Activated CD4-positive, alpha-beta memory T cell treated with anti-CD3 and anti-CD28 coated beads, Interleukin-2, amount 10 ng/mL, durations not matched to agents 7 days and 5 days (primary cell): ENCODE data around the gene NRF1. TPM values are rescaled to one million over a fixed set of nuclear protein-coding genes. Genes with fewer than 3 reads are reported as not detected.

ENCODE experiments used
- CTCF ChIA-PET: fragments of 350-600 bp; sonication (Branson Sonifier 250); formaldehyde crosslinking; loops from one replicate; lab custom pipeline; 2021; ENCODE audit warnings: antibody characterized with exemption, inconsistent platforms; lab: Charles Lee
- POLR2A ChIA-PET: fragments of 350-600 bp; sonication (Branson Sonifier 250); formaldehyde crosslinking; loops from one replicate; lab custom pipeline; 2021; ENCODE audit warnings: antibody characterized with exemption; lab: Charles Lee
- DNase-seq: peaks from one replicate; pipeline ENCODE4 v3.0.0-alpha.2; 2020
- H3K27ac Mint-ChIP-seq: one replicate; pipeline ENCODE4 v1.8.0; 2021; ENCODE audit warnings: mild to moderate bottlenecking, mixed read lengths
- H3K27me3 Mint-ChIP-seq: one replicate; pipeline ENCODE4 v1.8.0; 2021; ENCODE audit warnings: mixed read lengths
- H3K36me3 Mint-ChIP-seq: one replicate; pipeline ENCODE4 v1.8.0; 2021; ENCODE audit warnings: low read depth, mixed read lengths
- H3K4me1 Mint-ChIP-seq: one replicate; pipeline ENCODE4 v1.8.0; 2021; ENCODE audit warnings: mixed read lengths
- H3K4me3 Mint-ChIP-seq: one replicate; pipeline ENCODE4 v1.8.0; 2021; ENCODE audit warnings: mild to moderate bottlenecking, mixed read lengths
- H3K9me3 Mint-ChIP-seq: one replicate; pipeline ENCODE4 v1.8.0; 2021; ENCODE audit warnings: mixed read lengths
- total RNA-seq, 2 experiments: library from RNA; stranded (reverse); gene quantifications; one replicate each; pipeline ENCODE4 v1.2.3, GENCODE V29; 2021

Gene NRF1
- total RNA-seq, 2 experiments from 2014 or later, result 21.9 to 24.7 TPM

DNA sequence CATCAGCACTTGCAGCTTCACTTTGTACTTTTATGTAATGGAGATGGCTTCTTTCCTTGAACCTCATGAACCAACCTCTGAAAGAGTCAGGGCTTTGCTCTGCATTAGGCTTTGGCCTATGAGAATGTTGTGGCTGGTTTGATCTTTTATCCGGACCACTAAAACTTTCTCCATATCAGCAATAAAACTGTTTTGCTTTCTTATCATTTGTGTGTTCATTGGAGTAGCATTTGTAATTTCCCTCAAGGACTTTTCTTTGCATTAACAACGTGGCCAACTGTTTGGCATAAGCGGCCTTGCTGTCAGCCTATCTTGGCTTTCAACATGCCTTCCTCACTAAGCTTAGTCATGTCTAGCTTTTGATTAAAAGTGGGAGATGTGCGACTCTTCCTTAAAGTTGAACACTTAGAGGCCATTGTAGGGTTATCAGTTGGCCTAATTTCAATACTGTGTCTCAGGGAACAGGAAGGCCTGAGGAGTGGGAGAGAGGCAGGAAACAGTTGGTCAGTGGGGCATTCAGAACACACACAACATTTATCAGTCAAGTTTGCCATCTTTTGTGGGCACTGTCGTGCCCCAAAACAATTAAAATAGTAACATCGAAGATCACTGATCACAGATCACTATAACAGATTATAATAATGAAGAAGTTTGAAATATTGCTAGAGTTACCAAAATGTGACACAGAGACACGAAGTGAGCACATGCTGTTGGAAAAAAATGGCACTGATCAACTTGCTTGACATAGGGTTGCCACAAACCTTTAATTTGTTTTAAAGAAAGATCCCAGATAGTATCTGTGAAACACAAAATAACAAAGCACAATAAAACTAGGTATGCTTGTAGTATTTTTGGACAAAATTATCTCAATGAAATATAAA is 64.7 kb downstream of the NRF1 start:
- CTCF ChIA-PET, result no interaction called here
- no peaks in the 10 kb centered on the region for H3K27me3 Mint-ChIP-seq
- H3K27ac Mint-ChIP-seq, result no peak overlapping the region
- no peaks in the 10 kb centered on the region for H3K4me1 Mint-ChIP-seq
- POLR2A ChIA-PET, result no interaction called here
- H3K36me3 Mint-ChIP-seq, result peaks cover 44% of the 10 kb centered on the region
- H3K4me3 Mint-ChIP-seq, result no peak overlapping the region
- no peaks in the 10 kb centered on the region for H3K9me3 Mint-ChIP-seq
- DNase-seq, result no peak

DNA sequence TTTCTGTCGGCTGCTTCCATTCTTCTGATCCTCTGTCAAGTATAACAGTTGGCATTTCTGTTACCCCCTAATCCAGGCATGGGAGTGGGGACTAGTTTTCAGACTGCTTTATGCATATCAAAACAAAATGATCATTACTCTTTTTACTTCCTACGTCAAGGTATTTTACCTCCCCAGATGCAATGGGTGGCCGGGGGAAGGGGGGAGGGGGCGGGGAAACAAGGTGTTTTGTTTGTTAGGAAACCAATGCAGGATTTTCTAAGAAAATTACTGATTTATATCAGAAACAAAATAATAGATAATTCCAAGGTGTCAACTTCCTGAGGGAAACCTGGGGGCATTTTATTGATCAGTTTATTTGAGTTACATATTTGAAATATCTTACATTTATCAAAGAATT is 66.3 kb downstream of the NRF1 start:
- ChIA-PET CTCF (no interaction called here), POLR2A (no interaction called here)
- no peak overlapping the region for H3K4me3 Mint-ChIP-seq
- no peaks in the 10 kb centered on the region for H3K27me3 Mint-ChIP-seq
- H3K9me3 Mint-ChIP-seq, result no peaks in the 10 kb centered on the region
- peaks cover 46% of the 10 kb centered on the region for H3K36me3 Mint-ChIP-seq
- no peak overlapping the region for H3K27ac Mint-ChIP-seq
- DNase-seq, result no peak
- H3K4me1 Mint-ChIP-seq, result no peaks in the 10 kb centered on the region

DNA sequence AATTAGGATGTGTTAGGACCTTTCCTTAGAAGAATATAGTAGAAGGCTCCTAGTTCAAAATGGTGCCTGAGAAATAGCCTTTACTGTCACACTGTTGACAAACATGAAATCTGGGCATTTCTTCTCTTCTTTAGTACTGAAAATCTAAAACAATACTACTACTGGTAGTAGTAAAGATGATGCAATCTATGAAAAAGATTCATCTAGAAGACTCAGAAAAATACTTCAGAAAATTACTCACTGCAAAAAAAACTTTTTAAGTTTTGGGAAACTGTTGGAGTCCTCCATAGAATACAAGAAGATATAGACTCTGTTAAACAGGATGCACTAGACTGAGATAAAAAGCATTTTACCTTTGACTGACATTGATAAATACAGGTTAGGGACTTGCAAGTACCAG is 67.1 kb downstream of the NRF1 start:
- no peak overlapping the region for H3K4me3 Mint-ChIP-seq
- no peaks in the 10 kb centered on the region for H3K27me3 Mint-ChIP-seq
- no peaks in the 10 kb centered on the region for H3K9me3 Mint-ChIP-seq
- ChIA-PET CTCF (no interaction called here), POLR2A (no interaction called here)
- DNase-seq, result no peak
- H3K27ac Mint-ChIP-seq, result no peak overlapping the region
- H3K36me3 Mint-ChIP-seq, result peaks cover 46% of the 10 kb centered on the region
- H3K4me1 Mint-ChIP-seq, result no peaks in the 10 kb centered on the region

DNA sequence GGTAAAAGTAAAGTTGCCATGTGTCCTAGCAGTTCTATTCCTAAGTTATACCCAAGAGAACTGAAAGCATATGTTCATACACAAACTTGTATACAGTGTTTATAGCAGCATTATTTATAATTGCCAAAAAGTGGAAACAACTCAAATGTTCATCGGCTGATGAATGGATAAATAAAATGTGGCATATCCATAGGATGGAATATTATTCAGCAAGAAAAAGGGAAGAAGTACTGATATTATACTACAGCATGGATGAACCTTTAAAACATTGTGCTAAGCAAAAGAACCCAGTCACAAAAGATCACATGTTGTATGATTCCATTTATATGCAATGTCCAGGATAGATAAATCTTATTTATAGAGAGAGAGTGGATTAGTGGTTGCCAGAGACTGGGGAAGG is 68.9 kb downstream of the NRF1 start:
- Mint-ChIP-seq H3K4me3 (no peak overlapping the region), H3K36me3 (peaks cover 38% of the 10 kb centered on the region), H3K27me3 (no peaks in the 10 kb centered on the region), H3K9me3 (no peaks in the 10 kb centered on the region), H3K4me1 (no peaks in the 10 kb centered on the region), H3K27ac (no peak overlapping the region)
- ChIA-PET CTCF (no interaction called here), POLR2A (no interaction called here)
- no peak for DNase-seq

- ChIA-PET POLR2A (interaction anchor here (0.6 kb wide), 1 partner anchor 709 kb away, joined by 3 read pairs; no protein-coding TSS in a partner anchor), CTCF (no interaction called here)
- no peak for DNase-seq
- Mint-ChIP-seq H3K36me3 (peaks cover 14% of the 10 kb centered on the region), H3K27me3 (no peaks in the 10 kb centered on the region), H3K9me3 (no peaks in the 10 kb centered on the region), H3K27ac (no peak overlapping the region), H3K4me3 (no peak overlapping the region), H3K4me1 (no peaks in the 10 kb centered on the region)
Observed at GRCh38 chr7:129684777-129685176, 73.3 kb downstream of the NRF1 start.

- no peak for DNase-seq
- CTCF ChIA-PET, result no interaction called here
Observed at GRCh38 chr7:129686063-129686462, 74.5 kb downstream of the NRF1 start.

DNA sequence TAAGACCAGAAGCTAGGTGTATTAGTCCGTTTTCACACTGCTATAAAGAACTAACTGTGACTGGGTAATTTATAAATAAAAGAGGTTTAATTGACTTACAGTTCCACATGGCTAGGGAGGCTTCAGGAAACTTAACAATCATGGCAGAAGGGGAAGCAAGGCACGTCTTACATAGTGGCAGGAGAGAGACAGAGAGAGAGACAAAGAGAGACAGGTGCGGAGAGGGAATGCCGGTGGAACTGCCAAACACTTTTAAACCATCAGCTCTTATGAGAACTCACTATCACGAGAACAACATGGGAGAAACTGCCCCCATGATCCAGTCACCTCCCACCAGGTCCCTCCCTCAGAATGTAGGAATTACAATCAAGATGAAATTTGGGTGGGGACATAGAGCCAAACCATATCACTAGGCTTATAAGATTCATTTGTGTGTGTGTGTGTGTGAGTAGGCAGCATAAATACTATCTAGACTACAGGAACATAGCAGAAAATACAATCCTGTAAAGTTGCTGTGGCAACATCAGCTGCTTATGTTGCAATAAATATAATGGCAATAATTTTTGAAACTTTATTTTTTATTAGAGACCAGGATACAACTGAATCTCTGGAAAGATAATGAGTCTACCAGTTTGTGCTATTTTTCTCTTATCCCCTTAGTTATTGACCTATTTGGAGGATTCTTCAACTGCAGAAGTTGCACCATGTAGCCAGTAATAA is 77.1 kb downstream of the NRF1 start:
- DNase-seq, result no peak
- Mint-ChIP-seq H3K4me1 (peaks cover under 1% of the 10 kb centered on the region), H3K4me3 (no peak overlapping the region), H3K9me3 (no peaks in the 10 kb centered on the region), H3K27ac (no peak overlapping the region), H3K36me3 (peaks cover 24% of the 10 kb centered on the region), H3K27me3 (no peaks in the 10 kb centered on the region)
- ChIA-PET POLR2A (no interaction called here), CTCF (no interaction called here)

More at GRCh38 chr7:129686063-129686462, 74.5 kb downstream of the NRF1 start:
- no peaks in the 10 kb centered on the region for H3K9me3 Mint-ChIP-seq
- no peaks in the 10 kb centered on the region for H3K27me3 Mint-ChIP-seq
- no peaks in the 10 kb centered on the region for H3K4me1 Mint-ChIP-seq
- no peak overlapping the region for H3K27ac Mint-ChIP-seq
- H3K4me3 Mint-ChIP-seq, result no peak overlapping the region
- POLR2A ChIA-PET, result no interaction called here
- H3K36me3 Mint-ChIP-seq, result peaks cover 11% of the 10 kb centered on the region

GRCh38 chr7:129689995-129690581 is 78.6 kb downstream of the NRF1 start:
- no peak for DNase-seq
- H3K4me3 Mint-ChIP-seq, result no peak overlapping the region
- POLR2A ChIA-PET, result no interaction called here
- H3K4me1 Mint-ChIP-seq, result peaks cover 2% of the 10 kb centered on the region
- CTCF ChIA-PET, result no interaction called here
- H3K27me3 Mint-ChIP-seq, result no peaks in the 10 kb centered on the region
- H3K36me3 Mint-ChIP-seq, result peaks cover 24% of the 10 kb centered on the region
- H3K9me3 Mint-ChIP-seq, result no peaks in the 10 kb centered on the region
- H3K27ac Mint-ChIP-seq, result no peak overlapping the region

- no peak overlapping the region for H3K4me3 Mint-ChIP-seq
- H3K27ac Mint-ChIP-seq, result no peak overlapping the region
- no peaks in the 10 kb centered on the region for H3K9me3 Mint-ChIP-seq
- POLR2A ChIA-PET, result no interaction called here
- peaks cover 24% of the 10 kb centered on the region for H3K36me3 Mint-ChIP-seq
- DNase-seq, result no peak
- CTCF ChIA-PET, result interaction anchor here (0.8 kb wide), 1 partner anchor 575 kb away, joined by 3 read pairs; no protein-coding TSS in a partner anchor
- H3K27me3 Mint-ChIP-seq, result no peaks in the 10 kb centered on the region
- H3K4me1 Mint-ChIP-seq, result peaks cover 2% of the 10 kb centered on the region
Observed at GRCh38 chr7:129690701-129691100, 79.2 kb downstream of the NRF1 start.

- Mint-ChIP-seq H3K27ac (no peak overlapping the region), H3K9me3 (no peaks in the 10 kb centered on the region), H3K36me3 (peaks cover 10% of the 10 kb centered on the region), H3K4me3 (no peak overlapping the region), H3K27me3 (no peaks in the 10 kb centered on the region), H3K4me1 (peaks cover 5% of the 10 kb centered on the region)
- no peak for DNase-seq
- POLR2A ChIA-PET, result interaction anchor here (1.2 kb wide), 1 partner anchor 88 kb away, joined by 3 read pairs; no protein-coding TSS in a partner anchor
- CTCF ChIA-PET, result no interaction called here
Observed at GRCh38 chr7:129698516-129699418, 87.2 kb downstream of the NRF1 start.

GRCh38 chr7:129702316-129702715 is 90.8 kb downstream of the NRF1 start:
- CTCF ChIA-PET, result no interaction called here
- Mint-ChIP-seq H3K4me3 (no peak overlapping the region), H3K36me3 (peaks cover 19% of the 10 kb centered on the region), H3K4me1 (peaks cover 16% of the 10 kb centered on the region), H3K27me3 (no peaks in the 10 kb centered on the region), H3K9me3 (no peaks in the 10 kb centered on the region), H3K27ac (no peak overlapping the region)
- POLR2A ChIA-PET, result no interaction called here
- DNase-seq, result no peak

- Mint-ChIP-seq H3K27ac (no peak overlapping the region), H3K4me1 (peaks cover 20% of the 10 kb centered on the region), H3K9me3 (no peaks in the 10 kb centered on the region), H3K27me3 (no peaks in the 10 kb centered on the region), H3K4me3 (no peak overlapping the region), H3K36me3 (peaks cover 19% of the 10 kb centered on the region)
- DNase-seq, result no peak
- POLR2A ChIA-PET, result no interaction called here
- CTCF ChIA-PET, result interaction anchor here (1.7 kb wide), 1 partner anchor 122 kb away, joined by 7 read pairs; no protein-coding TSS in a partner anchor
Observed at GRCh38 chr7:129702761-129703338, 91.3 kb downstream of the NRF1 start.
